Esophagus squamous epithelium (tissue), 5 donors: Measurements from ENCODE around the gene PLCB3. TPM values are rescaled to one million over a fixed set of nuclear protein-coding genes. Genes with fewer than 3 reads are reported as not detected.
A peak's percentile ranks its signal among the peaks of the same experiment; 100 is the strongest.

Experiments
- DNase-seq: peaks from one replicate; lab custom pipeline; 2025; lab: John Stamatoyannopoulos, UW
- H3K27ac ChIP-seq, 4 donors: fragments of 200-600 bp; sonication (generic); one replicate each; pipeline ENCODE4 v1.5.1; 2016 to 2019; ENCODE audit warnings: mild to moderate bottlenecking in 1 of 4
- H3K27me3 ChIP-seq, 4 donors: fragments of 200-600 bp; sonication (generic); 1 replicate in 3 of 4; 2 replicates in 1 of 4; pipeline versions ENCODE4 v1.5.1 to v1.6.0; 2017 to 2021; ENCODE audit warnings: antibody characterized with exemption in 1 of 4
- H3K36me3 ChIP-seq, 3 donors: fragments of 200-600 bp; sonication (generic); one replicate each; pipeline ENCODE4 v1.5.1; 2016 to 2019
- H3K4me1 ChIP-seq, 3 donors: fragments of 200-600 bp; sonication (generic); one replicate each; pipeline ENCODE4 v1.5.1; 2017 to 2019
- H3K4me3 ChIP-seq, 4 donors: fragments of 200-600 bp; sonication (generic); 1 replicate in 3 of 4; 2 replicates in 1 of 4; pipeline ENCODE4 v1.5.1; 2016 to 2019; ENCODE audit warnings: mild to moderate bottlenecking in 2 of 4, moderate library complexity in 1 of 4
- H3K9me3 ChIP-seq, 3 donors: fragments of 200-600 bp; sonication (generic); one replicate each; pipeline ENCODE4 v1.5.1; 2016 to 2019
- POLR2A ChIP-seq, 4 donors: fragments of 450-650 bp; IDR thresholded peaks; one replicate each; pipeline ENCODE4 v1.6.1; 2017; ENCODE audit warnings: antibody characterized with exemption in 4 of 4, mild to moderate bottlenecking in 4 of 4, moderate library complexity in 3 of 4
- WGBS, 2 donors: methylation state at CpG; one replicate each; pipeline ENCODE4 v1.1.5; 2018; 5-methylcytosine and 5-hydroxymethylcytosine counted together
- intact Hi-C: fragments of 100-400 bp; cut with DNase I; formaldehyde crosslinking; loops from one replicate; pipeline ENCODE4 v1.15.0; 2022
- total RNA-seq, 4 donors: library from RNA; depleted of rRNA; stranded (reverse); fragments of >200 nt; gene quantifications; one replicate each; pipeline ENCODE4 v1.1.0, GENCODE V29; 2016
- TF ChIP-seq, protein P1 (sequence below), 6 experiments: fragments of 450-650 bp in 4 of 6; fragments of 200-600 bp in 2 of 6; sonication (generic) in 2 of 6; IDR thresholded peaks; one replicate each; pipeline ENCODE4 v1.5.1; 2016 to 2019; ENCODE audit warnings: antibody characterized with exemption in 6 of 6, mild to moderate bottlenecking in 4 of 6, moderate library complexity in 4 of 6
- donor health status: DM: yes; HTN: yes; CAD: no.

PLCB3 gene
- total RNA-seq, 4 donors from 2014 or later: 29.8 to 54.5 (median 42.4) TPM

- intact Hi-C loops: loop anchor here (5.0 kb wide), 1 partner anchor 101 kb away; no protein-coding TSS in a partner anchor
- DNase-seq: no peak
- peaks cover 39 to 73% (median 43%) of the 10 kb centered on the region in 3 donors for H3K4me1 ChIP-seq
- H3K27ac ChIP-seq: peak overlapping the region; percentile 92 to 97 (median 94)
- H3K4me3 ChIP-seq: peak overlapping the region in 2 of 4 donors; percentile 74 to 86
- no peaks in the 10 kb centered on the region for H3K9me3 ChIP-seq
- WGBS, 2 donors: 82 to 90% methylated on average over 5 to 10 of the region's 13 CpGs
- no peak for TF ChIP-seq POLR2A (IDR thresholded peaks at IDR 0.05)
- TF ChIP-seq, protein P1, sequence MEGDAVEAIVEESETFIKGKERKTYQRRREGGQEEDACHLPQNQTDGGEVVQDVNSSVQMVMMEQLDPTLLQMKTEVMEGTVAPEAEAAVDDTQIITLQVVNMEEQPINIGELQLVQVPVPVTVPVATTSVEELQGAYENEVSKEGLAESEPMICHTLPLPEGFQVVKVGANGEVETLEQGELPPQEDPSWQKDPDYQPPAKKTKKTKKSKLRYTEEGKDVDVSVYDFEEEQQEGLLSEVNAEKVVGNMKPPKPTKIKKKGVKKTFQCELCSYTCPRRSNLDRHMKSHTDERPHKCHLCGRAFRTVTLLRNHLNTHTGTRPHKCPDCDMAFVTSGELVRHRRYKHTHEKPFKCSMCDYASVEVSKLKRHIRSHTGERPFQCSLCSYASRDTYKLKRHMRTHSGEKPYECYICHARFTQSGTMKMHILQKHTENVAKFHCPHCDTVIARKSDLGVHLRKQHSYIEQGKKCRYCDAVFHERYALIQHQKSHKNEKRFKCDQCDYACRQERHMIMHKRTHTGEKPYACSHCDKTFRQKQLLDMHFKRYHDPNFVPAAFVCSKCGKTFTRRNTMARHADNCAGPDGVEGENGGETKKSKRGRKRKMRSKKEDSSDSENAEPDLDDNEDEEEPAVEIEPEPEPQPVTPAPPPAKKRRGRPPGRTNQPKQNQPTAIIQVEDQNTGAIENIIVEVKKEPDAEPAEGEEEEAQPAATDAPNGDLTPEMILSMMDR (IDR thresholded peaks at IDR 0.05): no peak
- peaks cover 0 to 16% (median 0%) of the 10 kb centered on the region in 3 donors for H3K36me3 ChIP-seq
- peaks cover 5 to 46% (median 10%) of the 10 kb centered on the region in 4 donors for H3K27me3 ChIP-seq
Measured at GRCh38 chr11:64303109-64304031, 52.0 kb downstream of the PLCB3 start.

GRCh38 chr11:64304032-64304315, 52.6 kb downstream of the PLCB3 start:
- H3K27ac ChIP-seq: peak overlapping the region; percentile 92 to 97 (median 94)
- no peak for TF ChIP-seq POLR2A (IDR thresholded peaks at IDR 0.05)
- TF ChIP-seq, protein P1 (IDR thresholded peaks at IDR 0.05): no peak
- peaks cover 0 to 22% (median 0%) of the 10 kb centered on the region in 3 donors for H3K36me3 ChIP-seq
- H3K4me1 ChIP-seq: peaks cover 38 to 69% (median 42%) of the 10 kb centered on the region in 3 donors
- H3K4me3 ChIP-seq: peak overlapping the region; percentile 35 to 86 (median 74)
- 46 to 80% methylated on average over 2 to 4 of the region's 5 CpGs for WGBS, 2 donors
- DNase-seq: no peak
- no peaks in the 10 kb centered on the region for H3K9me3 ChIP-seq
- intact Hi-C loops: loop anchor here (5.0 kb wide), 1 partner anchor 102 kb away; no protein-coding TSS in a partner anchor
- peaks cover 0 to 40% (median 10%) of the 10 kb centered on the region in 4 donors for H3K27me3 ChIP-seq

DNA sequence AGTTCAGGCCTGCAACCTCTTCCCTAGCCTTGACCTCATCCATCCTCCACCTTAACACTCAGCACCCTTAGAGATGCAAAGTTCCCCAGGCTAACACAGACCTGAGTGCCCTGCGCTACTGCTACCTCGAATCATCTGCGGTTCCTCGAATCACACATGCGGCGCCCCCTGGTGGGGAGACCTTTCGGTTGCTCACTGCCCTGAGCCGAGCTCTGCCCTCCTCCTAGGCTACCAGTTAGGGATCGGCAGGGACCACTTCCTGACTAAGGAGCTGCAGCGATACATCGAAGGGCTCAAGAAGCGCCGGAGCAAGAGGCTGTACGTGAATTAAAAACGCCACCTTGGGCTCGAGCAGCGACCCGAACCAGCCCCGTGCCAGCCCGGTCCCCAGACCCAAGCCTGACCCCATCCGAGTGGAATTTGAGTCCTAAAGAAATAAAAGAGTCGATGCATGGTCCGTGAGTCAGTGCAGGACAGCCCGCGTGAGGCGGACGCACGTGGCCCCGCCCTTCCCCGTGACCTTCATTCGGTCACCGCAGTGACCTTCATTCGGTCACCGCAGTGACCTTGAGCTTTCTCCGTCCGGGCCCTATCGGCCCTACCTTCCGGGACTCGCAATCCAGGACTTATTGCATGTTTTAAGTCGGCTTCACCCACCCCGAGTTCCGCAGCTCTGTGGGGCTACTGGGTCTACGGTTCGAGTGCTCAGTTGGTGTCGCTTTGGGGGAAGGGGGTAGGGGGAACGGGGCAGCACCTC, 53.2 kb downstream of the PLCB3 start:
- TF ChIP-seq POLR2A (IDR thresholded peaks at IDR 0.05): peak in 1 of 4 donors; percentile 19
- TF ChIP-seq, protein P1 (IDR thresholded peaks at IDR 0.05): peak; percentile 81 to 95 (median 92)

GRCh38 chr11:64305075-64305690, 53.9 kb downstream of the PLCB3 start, which contains the start of gene ESRRA:
TSS of gene ESRRA (plus strand) at chr11:64305524. CDS start at chr11:64307180, 1,656 bp downstream.
- 0% methylated on average over 6 to 8 of the region's 81 CpGs for WGBS, 2 donors
- intact Hi-C loops: no loop called here
- DNase-seq: peak; percentile 98

More for the DNA sequence above, 53.2 kb downstream of the PLCB3 start:
- H3K36me3 ChIP-seq: peaks cover 0 to 24% (median 0%) of the 10 kb centered on the region in 3 donors
- H3K9me3 ChIP-seq: no peaks in the 10 kb centered on the region
- peak overlapping the region; percentile 35 to 86 (median 74) for H3K4me3 ChIP-seq
- intact Hi-C loops: loop anchor here (5.0 kb wide), 1 partner anchor 102 kb away; no protein-coding TSS in a partner anchor
- DNase-seq: peak; percentile 67
- H3K27me3 ChIP-seq: peaks cover 0 to 35% (median 6%) of the 10 kb centered on the region in 4 donors
- H3K27ac ChIP-seq: peak overlapping the region; percentile 92 to 97 (median 94)
- peaks cover 33 to 64% (median 37%) of the 10 kb centered on the region in 3 donors for H3K4me1 ChIP-seq
- 0% methylated on average over 14 to 19 of the region's 46 CpGs for WGBS, 2 donors

More at GRCh38 chr11:64305075-64305690, 53.9 kb downstream of the PLCB3 start, which contains the start of gene ESRRA:
- TF ChIP-seq, protein P1 (IDR thresholded peaks at IDR 0.05): peak in 1 of 6 experiments; percentile 18
- peak in 3 of 4 donors; percentile 31 to 75 (median 70) for TF ChIP-seq POLR2A (IDR thresholded peaks at IDR 0.05)
- peaks cover 26 to 64% (median 30%) of the 10 kb centered on the region in 3 donors for H3K4me1 ChIP-seq
- H3K27ac ChIP-seq: peak within 1 kb of the TSS; percentile 92 to 97 (median 94)
- H3K9me3 ChIP-seq: no peaks in the 10 kb centered on the region
- peaks cover 0 to 28% (median under 1%) of the 10 kb centered on the region in 4 donors for H3K27me3 ChIP-seq
- H3K36me3 ChIP-seq: peaks cover 0 to 24% (median 0%) of the 10 kb centered on the region in 3 donors
- H3K4me3 ChIP-seq: peak within 1 kb of the TSS; percentile 71 to 86 (median 74)
